Prostate gland (tissue), 2 donors: ENCODE measurements around the gene ST3GAL2.
"Not testable (repeated sequence)": the region's sequence is repeated elsewhere in the genome, so short reads cannot be mapped to it uniquely, and the experiment has no call there.

Experiments used
- CTCF ChIP-seq, 4 experiments: fragments of 200-600 bp in 2 of 4; fragments of 450-650 bp in 2 of 4; sonication (generic) in 2 of 4; IDR thresholded peaks; 1 replicate in 3 of 4; 2 replicates in 1 of 4; pipeline ENCODE4 v1.5.1; 2016 to 2019; ENCODE audit warnings: antibody characterized with exemption in 4 of 4, mild to moderate bottlenecking in 2 of 4, moderate library complexity in 2 of 4
- POLR2AphosphoS5 ChIP-seq: sonication (generic); formaldehyde crosslinking; IDR thresholded peaks from one replicate; pipeline ENCODE4 v1.6.1; 2017; ENCODE audit warnings: antibody characterized with exemption

DNA sequence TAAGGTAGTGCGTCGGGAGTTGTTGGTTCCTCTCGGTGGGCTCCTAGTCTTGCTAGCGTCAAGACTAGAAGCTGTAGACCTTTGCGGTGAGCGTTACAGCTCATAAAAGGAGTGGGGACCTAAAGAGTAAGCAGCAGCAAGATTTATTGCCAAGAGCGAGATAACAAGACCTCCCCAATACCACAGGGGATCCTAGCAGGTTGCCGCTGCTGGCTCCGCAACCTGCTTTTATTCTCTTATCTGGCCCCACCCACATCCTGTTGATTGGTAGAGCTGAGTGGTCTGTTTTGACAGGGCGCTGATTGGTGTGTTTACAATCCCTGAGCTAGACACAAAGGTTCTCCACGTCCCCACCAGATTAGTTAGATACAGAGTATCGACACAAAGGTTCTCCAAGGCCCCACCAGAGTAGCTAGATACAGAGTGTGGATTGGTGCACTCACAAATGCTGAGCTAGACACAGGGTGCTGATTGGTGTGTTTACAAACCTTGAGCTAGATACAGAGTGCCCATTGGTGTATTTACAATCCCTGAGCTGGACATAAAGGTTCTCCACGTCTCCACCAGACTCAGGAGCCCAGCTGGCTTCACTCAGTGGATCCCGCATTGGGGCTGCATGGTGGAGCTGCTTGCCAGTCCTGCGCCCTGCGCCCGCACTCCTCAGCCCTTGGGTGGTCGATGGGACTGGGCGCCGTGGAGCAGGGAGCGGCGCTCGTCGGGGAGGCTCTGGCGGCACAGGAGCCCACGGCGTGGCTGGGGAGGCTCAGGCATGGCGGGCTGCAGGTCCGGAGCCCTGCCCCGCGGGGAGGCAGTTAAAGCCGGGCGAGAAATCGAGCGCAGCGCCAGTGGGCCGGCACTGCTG lies 11.5 kb upstream of the ST3GAL2 start:
- not testable (repeated sequence) for TF ChIP-seq CTCF (IDR thresholded peaks at IDR 0.05); POLR2AphosphoS5
